HG03565 (cell line): ENCODE measurements around the gene XPNPEP2.

Experiments
- ATAC-seq: cut with Tn5 transposase; IDR thresholded peaks from one replicate; pipeline ENCODE4 v1.9.1; 2021; ENCODE audit warnings: mild to moderate bottlenecking, moderate library complexity; ENCODE audit not compliant: unreplicated experiment

XPNPEP2 gene

GRCh38 chrX:129797251-129797906 is 58.6 kb downstream of the XPNPEP2 start:
- ATAC-seq: no peak

- no peak for ATAC-seq
Measured at GRCh38 chrX:129798456-129798855, 59.7 kb downstream of the XPNPEP2 start.

- ATAC-seq: no peak
Measured at GRCh38 chrX:129798888-129799287, 60.1 kb downstream of the XPNPEP2 start.

GRCh38 chrX:129800186-129800585 is 61.4 kb downstream of the XPNPEP2 start:
- no peak for ATAC-seq

GRCh38 chrX:129802863-129803262 is 64.1 kb downstream of the XPNPEP2 start:
- no peak for ATAC-seq

GRCh38 chrX:129804806-129805205 is 66.0 kb downstream of the XPNPEP2 start:
- no peak for ATAC-seq

- ATAC-seq: no peak
Measured at GRCh38 chrX:129808158-129808828, 69.5 kb downstream of the XPNPEP2 start.

GRCh38 chrX:129808829-129809796 is 70.3 kb downstream of the XPNPEP2 start:
- ATAC-seq: no peak

- ATAC-seq: no peak
Measured at GRCh38 chrX:129813662-129814368, 75.0 kb downstream of the XPNPEP2 start.

- ATAC-seq: no peak
Measured at GRCh38 chrX:129818123-129818522, 79.3 kb downstream of the XPNPEP2 start.
